Stimulated activated CD4-positive, alpha-beta T cell treated with anti-CD3 and anti-CD28 coated beads, Interleukin-4, amount 100 ng/mL, for 24 hours (primary cell): ENCODE measurements around the gene TSPEAR.
A peak's percentile ranks its signal among the peaks of the same experiment; 100 is the strongest.
"Not testable (repeated sequence)": the region's sequence is repeated elsewhere in the genome, so short reads cannot be mapped to it uniquely, and the experiment has no call there.

Source experiments
- DNase-seq: peaks from one replicate; pipeline ENCODE4 v3.0.0-alpha.2; 2020

Gene TSPEAR

DNA sequence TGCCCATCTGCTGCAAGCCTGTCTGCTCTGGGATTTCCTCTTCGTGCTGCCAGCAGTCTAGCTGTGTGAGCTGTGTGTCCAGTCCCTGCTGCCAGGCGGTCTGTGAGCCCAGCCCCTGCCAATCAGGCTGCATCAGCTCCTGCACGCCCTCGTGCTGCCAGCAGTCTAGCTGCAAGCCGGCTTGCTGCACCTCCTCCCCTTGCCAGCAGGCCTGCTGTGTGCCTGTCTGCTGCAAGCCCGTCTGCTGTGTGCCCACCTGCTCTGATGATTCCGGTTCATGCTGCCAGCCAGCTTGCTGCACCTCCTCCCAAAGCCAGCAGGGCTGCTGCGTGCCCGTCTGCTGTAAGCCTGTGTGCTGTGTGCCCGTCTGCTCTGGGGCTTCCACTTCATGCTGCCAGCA lies 110.3 kb downstream of the TSPEAR start:
- DNase-seq, result not testable (repeated sequence)

DNA sequence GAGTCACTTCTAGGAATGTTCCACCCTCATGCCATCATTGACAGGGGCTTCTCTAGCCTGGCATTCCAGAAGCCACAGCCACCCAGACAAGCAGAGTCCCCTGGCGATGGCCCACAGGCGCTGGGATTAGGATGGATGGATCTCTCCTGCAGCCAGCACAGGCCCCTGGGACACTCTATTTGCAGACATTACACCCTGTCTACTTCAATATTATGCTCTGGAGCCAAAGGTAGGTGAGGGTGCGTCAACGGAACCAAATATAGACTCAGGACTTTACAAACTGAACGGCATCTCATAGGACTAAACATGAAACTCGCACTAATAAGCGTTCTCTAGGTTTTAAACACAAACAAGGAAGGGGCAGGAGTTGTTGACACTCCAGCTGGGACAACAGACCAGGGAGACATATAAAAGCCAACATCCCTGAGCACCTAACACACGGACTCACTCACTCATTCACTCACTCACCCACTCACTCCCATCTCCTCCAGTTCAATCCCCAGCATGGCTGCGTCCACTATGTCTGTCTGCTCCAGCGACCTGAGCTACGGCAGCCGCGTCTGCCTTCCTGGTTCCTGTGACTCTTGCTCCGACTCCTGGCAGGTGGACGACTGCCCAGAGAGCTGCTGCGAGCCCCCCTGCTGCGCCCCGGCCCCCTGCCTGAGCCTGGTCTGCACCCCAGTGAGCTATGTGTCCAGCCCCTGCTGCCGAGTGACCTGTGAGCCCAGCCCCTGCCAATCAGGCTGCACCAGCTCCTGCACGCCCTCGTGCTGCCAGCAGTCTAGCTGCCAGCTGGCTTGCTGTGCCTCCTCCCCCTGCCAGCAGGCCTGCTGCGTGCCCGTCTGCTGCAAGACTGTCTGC lies 111.0 kb downstream of the TSPEAR start, which contains the start of gene KRTAP10-7:
Gene KRTAP10-7 (plus strand): TSS at position 480 of the 861 bp plus-strand sequence. CDS start 25 bp downstream, at position 505.
- not testable (repeated sequence) for DNase-seq

DNA sequence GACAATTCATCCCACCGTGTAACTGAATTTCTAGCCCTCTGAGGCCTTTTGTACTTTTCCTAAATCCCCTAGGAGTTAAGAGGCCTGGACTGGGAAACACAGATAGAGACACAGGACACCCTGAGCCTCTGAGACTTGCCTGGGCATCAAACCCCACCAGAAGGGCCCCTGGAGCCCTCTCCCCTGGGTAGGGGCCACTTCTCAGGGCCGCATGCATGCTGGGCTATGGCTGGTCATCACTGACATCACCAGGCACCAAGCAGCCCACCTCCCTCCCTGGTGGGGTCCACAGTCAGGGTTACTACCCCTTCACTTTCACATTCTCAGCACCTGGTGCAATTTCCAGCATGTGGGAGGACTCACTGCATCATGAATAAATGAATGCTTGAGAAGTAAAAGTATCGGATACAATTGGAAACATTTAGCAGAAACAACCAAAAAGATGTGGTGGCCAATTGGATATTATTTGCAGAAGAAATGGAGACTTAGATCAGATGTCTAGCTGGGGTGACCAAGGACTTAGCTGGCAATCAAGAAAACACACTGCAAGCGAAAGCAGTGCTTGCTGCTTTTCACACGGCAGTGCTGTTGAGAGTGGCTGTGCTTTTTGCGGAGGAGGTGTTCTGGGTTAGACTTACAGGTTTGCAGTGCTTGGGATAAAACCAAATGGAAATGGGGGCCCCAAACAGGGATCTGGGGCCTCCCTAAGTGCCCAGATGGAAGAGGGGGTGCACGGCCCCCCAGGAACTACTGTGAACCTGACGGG lies 111.9 kb downstream of the TSPEAR start:
- DNase-seq, result no peak

DNA sequence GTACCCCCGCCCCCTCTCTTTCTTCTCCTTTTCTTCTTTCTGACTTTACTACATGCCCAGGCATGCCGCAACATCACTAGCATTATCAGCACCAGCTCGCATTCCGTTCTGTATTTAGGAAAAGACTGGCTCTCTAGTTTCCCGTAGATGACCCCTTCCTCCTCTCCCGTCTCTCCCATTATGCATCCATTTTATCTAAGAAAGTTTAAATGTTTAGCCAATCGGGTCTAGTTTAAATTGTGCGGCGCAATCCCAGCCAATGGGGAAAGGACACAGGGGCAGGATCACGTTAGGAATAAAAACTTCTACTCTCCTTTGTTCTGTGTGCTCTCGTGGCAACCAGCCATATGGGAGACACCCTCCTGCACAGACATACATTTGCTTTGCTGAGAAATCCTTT lies 113.3 kb downstream of the TSPEAR start:
- no peak for DNase-seq

- DNase-seq, result no peak
Measured at GRCh38 chr21:44596068-44596725, 115.2 kb downstream of the TSPEAR start.

DNA sequence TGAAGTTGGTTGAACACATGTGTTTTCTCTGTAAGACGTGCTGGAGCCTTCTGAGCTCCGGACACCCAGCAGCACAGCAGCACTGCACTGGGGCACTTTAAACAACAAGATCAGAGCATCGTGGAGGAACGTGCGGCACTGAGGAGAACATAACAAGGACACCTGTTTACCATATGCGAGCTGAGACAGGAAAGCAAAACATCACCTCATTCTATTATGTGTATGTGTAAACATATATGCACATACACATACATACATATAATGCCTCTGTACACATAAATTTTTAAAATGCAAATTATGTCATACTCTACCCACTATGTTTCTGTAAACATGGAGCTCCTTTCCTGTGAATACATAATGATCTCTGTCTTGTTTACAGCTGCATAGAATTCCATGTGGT lies 115.8 kb downstream of the TSPEAR start:
- no peak for DNase-seq

DNA sequence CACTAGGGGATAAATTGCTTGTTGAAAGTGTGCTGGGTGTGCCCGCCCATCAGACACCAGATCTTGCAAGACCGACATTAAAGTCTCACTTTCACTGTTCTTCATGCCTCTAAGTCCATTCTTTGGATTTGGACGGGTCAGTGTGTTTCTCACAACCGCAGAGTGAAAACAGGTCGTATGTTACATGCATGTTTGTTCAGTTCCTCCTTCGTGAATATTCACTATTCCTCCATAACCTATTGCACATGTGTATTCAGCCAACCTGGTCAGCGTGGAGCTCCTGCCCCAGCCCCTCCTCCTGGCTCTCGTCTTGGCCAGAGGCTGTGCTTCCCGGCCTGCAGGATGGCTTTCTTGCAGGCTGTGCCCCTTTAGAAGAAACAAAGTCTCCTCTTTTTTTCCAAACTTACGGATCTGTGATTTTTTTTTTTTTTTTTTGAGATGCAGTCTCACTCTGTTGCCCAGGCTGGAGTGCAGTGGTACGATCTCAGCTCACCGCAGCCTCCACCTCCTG lies 116.9 kb downstream of the TSPEAR start:
- DNase-seq, result no peak

DNA sequence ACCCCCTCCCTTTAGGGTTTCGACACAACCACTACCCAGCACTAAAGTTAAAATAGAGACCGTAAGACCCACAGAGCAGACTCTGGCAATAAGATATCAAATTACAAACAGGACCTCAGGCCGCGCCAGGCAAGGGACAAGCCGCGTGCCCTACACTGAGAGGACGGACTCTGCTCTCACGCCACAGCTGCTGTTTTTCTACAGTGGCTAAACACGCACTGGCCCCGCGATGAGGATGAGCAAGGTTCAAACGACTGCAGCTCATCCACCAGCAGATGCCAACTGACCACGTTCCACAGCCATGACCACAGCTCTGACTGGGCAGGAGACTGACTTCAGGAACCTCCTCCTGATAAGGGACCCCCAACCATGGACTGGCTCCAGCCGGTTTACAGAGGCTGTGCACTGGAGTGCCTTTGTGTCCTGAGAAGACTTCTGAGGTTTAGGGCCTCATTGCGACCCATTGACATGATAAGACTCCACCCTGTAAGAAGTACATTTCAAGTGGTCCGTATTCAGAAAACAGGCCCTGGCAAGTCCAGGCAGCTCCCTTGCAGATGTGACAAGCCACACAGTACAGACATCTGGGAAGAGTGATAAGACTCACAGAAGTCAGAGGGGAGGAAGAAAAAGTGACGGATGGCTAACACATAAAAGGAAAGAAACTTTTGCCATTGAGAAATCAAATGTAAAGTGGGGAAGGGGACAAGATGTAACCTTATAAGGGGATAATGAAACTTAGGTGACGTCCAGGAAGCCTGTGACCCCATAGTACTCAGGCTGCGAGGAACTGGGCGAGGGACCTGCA lies 117.6 kb downstream of the TSPEAR start:
- no peak for DNase-seq

- DNase-seq, result no peak
Measured at GRCh38 chr21:44592446-44593311, 118.7 kb downstream of the TSPEAR start, which contains the start of gene KRTAP10-6. Gene KRTAP10-6 (minus strand): TSS chr21:44592505. CDS start chr21:44592484, 21 bp downstream.

GRCh38 chr21:44591801-44592130 lies 119.6 kb downstream of the TSPEAR start:
- not testable (repeated sequence) for DNase-seq

DNA sequence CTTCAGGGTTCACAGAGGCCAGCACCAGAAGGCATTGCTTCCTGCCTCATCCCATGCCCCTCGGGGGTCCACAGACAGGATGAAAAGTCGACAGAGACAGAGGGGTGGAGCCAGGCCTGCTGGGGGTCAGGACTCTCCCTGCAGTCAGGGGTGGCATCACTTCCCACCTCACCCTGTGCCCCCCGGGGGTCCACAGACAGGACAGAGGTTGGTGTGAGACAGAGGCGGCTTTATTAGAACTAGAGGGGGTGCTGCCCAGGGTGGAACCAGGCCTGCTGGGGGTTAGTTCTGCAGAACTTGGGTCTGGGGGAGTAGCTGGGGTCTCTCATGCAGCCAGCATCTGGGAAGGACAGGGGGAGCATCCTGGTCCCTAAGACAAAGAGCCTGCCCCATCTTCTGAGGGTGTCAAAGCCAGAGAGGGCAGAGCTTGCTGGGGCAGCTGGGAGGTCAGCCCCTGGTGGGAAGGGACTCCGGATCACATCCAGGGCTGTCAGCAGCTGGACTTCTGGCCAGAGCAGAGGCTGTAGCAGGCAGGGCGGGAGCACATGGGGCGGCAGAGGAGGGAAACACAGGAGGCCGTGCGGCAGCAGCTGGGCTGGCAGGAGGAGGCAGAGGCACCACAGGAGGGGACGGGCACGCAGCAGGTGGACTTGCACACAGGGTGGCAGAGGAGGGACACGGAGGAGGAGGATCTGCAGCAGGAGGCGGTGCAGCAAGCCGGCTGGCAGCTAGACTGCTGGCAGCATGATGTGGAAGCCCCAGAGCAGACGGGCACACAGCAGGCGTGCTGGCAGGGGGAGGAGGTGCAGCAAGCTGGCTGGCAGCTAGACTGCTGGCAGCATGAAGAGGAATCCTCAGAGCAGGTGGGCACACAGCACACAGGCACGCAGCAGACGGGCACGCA lies 120.2 kb downstream of the TSPEAR start:
- not testable (repeated sequence) for DNase-seq

- DNase-seq, result no peak
Measured at GRCh38 chr21:44590311-44590721, 121.1 kb downstream of the TSPEAR start.

- DNase-seq, result no peak
Measured at GRCh38 chr21:44589586-44590305, 121.6 kb downstream of the TSPEAR start.

- no peak for DNase-seq
Measured at GRCh38 chr21:44589094-44589493, 122.3 kb downstream of the TSPEAR start.

DNA sequence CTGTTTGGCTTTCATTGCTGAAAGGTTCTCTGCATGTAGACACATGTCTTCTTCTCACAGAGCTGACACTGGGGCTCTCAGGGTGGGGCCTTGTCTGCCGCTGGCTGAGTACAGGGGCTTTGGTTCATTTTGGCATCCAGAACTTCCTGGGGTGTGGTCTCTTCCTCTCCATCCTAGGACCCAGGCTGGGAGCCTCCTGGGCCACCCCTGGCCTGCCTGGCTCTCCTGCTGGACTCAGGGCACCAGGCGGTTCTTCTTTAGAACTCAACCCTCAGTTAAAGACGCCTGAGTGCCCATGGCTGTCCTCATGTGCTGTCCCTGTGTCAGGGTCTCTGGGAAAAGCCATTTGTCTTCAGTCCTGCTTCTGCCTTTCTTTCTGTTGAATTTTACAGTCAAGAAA lies 125.5 kb downstream of the TSPEAR start:
- DNase-seq, result no peak

GRCh38 chr21:44583800-44584147 lies 127.6 kb downstream of the TSPEAR start:
- peak; percentile 43 for DNase-seq

- no peak for DNase-seq
Measured at GRCh38 chr21:44583089-44583799, 128.1 kb downstream of the TSPEAR start.

DNA sequence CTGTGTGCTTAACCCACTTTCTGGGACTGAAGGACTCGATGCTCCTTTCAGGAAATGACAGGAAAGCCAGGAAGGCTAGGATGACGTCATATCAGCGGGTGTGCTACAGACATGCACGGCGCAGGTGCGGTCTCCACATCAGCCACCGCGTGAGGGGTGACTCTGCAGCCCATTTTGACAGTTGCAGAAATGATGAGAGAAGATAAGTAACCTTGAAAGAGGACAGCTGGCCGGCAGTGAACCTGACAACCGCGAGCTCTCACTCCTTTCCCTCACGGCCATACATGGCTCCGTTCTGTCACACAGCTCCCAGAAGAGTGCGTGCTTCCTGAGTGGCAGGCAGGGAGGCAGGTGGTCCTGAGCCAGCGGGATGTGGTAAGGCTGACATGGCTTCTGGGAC lies 129.3 kb downstream of the TSPEAR start:
- no peak for DNase-seq

DNA sequence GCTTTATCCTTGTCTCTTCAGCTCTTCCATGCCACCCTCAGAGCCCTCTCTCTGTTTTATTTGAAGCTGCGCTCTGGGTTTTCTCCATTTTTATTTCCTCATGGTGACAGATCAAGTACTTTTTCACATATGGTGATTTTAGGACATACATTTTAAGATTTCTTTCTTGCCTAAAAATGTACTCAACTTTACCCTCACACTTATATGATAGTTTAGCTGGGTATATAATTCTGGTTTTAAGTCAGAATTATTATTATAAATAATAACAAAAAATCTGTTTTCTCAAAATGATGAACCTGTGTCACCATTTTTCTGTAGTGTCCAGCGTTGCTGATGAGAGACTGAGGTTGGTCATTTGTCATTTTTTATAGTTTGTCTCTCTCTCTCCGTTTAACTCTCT lies 130.2 kb downstream of the TSPEAR start:
- DNase-seq, result no peak
